ENCODE measurements around the gene ZNF37A.

ZNF37A gene

GRCh38 chr10:38174336-38174735, 80.2 kb downstream of the ZNF37A start:
- H3F3A ChIP-seq (ENCODE audit: low read depth), result no peaks in the 10 kb centered on the region
- no peak overlapping the region for H2AFZ ChIP-seq (ENCODE audit: low read length)
- no peaks in the 10 kb centered on the region for H3K36me3 ChIP-seq (ENCODE audit: insufficient read depth, low read length)
- H3K4me2 ChIP-seq (ENCODE audit: low read depth, low read length, poor library complexity, severe bottlenecking), result no peak overlapping the region
- H3K9ac ChIP-seq (ENCODE audit: low read depth, low read length, poor library complexity, severe bottlenecking), result no peak overlapping the region
- no peaks in the 10 kb centered on the region for H3K9me3 ChIP-seq (ENCODE audit: insufficient read depth, low read depth, low read length)
- no peaks in the 10 kb centered on the region for H3K9me2 ChIP-seq (replicated peaks; ENCODE audit: low read depth, low read length)
- H3K79me2 ChIP-seq (ENCODE audit: insufficient read depth, low read length), result no peaks in the 10 kb centered on the region
- TF ChIP-seq CTCF (conservative IDR thresholded peaks at IDR 0.05; ENCODE audit: low read length) (no peak), EZH2phosphoT487 (IDR thresholded peaks at IDR 0.05; ENCODE audit: borderline replicate concordance) (no peak)
- H4K20me1 ChIP-seq (ENCODE audit: insufficient read depth, low read length, poor library complexity, severe bottlenecking), result no peaks in the 10 kb centered on the region
- H3K27me3 ChIP-seq (ENCODE audit: insufficient read depth, low read length, poor library complexity, severe bottlenecking), result no peaks in the 10 kb centered on the region
- H3K4me1 ChIP-seq (ENCODE audit: insufficient read depth, low read length, poor library complexity, severe bottlenecking), result no peaks in the 10 kb centered on the region
- no peak overlapping the region for H3K4me3 ChIP-seq (ENCODE audit: low read length, poor library complexity, severe bottlenecking)

GRCh38 chr10:38184477-38184876, 90.3 kb downstream of the ZNF37A start:
- TF ChIP-seq EZH2phosphoT487 (IDR thresholded peaks at IDR 0.05; ENCODE audit: borderline replicate concordance), result no peak
- TF ChIP-seq CTCF (conservative IDR thresholded peaks at IDR 0.05; ENCODE audit: low read length), result no peak
- Histone ChIP-seq H3K9ac (ENCODE audit: low read depth, low read length, poor library complexity, severe bottlenecking) (no peak overlapping the region), H3K9me2 (replicated peaks; ENCODE audit: low read depth, low read length) (no peaks in the 10 kb centered on the region), H3K4me1 (ENCODE audit: insufficient read depth, low read length, poor library complexity, severe bottlenecking) (no peaks in the 10 kb centered on the region), H2AFZ (ENCODE audit: low read length) (no peak overlapping the region), H3K4me2 (ENCODE audit: low read depth, low read length, poor library complexity, severe bottlenecking) (no peak overlapping the region), H3K9me3 (ENCODE audit: insufficient read depth, low read depth, low read length) (no peaks in the 10 kb centered on the region; the same call in 1 of the 2 replicates), H4K20me1 (ENCODE audit: insufficient read depth, low read length, poor library complexity, severe bottlenecking) (no peaks in the 10 kb centered on the region), H3K79me2 (ENCODE audit: insufficient read depth, low read length) (no peaks in the 10 kb centered on the region), H3F3A (ENCODE audit: low read depth) (no peaks in the 10 kb centered on the region), H3K27me3 (ENCODE audit: insufficient read depth, low read length, poor library complexity, severe bottlenecking) (no peaks in the 10 kb centered on the region), H3K4me3 (ENCODE audit: low read length, poor library complexity, severe bottlenecking) (no peak overlapping the region), H3K36me3 (ENCODE audit: insufficient read depth, low read length) (no peaks in the 10 kb centered on the region)
